Thoracic aorta (tissue), 2 donors: ENCODE measurements around the gene MNAT1. TPM values are rescaled to one million over a fixed set of nuclear protein-coding genes. Genes with fewer than 3 reads are reported as not detected.
"Not testable (repeated sequence)": the region's sequence is repeated elsewhere in the genome, so short reads cannot be mapped to it uniquely, and the experiment has no call there.

Experiments used
- ATAC-seq: fragments of 150-250 bp; one replicate; pipeline ENCODE4 v1.8.0; 2017; ENCODE audit warnings: low read depth; ENCODE audit not compliant: insufficient number of reproducible peaks, low FRiP score
- DNase-seq: peaks from one replicate; pipeline ENCODE4 v3.0.0-alpha.2; 2020; ENCODE audit warnings: low spot score
- H3K27ac ChIP-seq, 2 donors: fragments of 200-600 bp; sonication (generic); 1 replicate in 1 of 2; 2 replicates in 1 of 2; pipeline ENCODE4 v1.5.1; 2016; ENCODE audit warnings: mild to moderate bottlenecking in 2 of 2, moderate library complexity in 2 of 2
- H3K27me3 ChIP-seq: fragments of 200-600 bp; sonication (generic); replicated peaks from 2 replicates; pipeline ENCODE4 v1.6.0; 2016; ENCODE audit warnings: mild to moderate bottlenecking; ENCODE audit not compliant: insufficient read depth
- H3K36me3 ChIP-seq: fragments of 200-600 bp; sonication (generic); one replicate; pipeline ENCODE4 v1.5.1; 2016
- H3K4me1 ChIP-seq, 2 donors: fragments of 200-600 bp; sonication (generic); 1 replicate in 1 of 2; 2 replicates in 1 of 2; pipeline versions ENCODE4 v1.5.1 to v1.6.0; 2016; ENCODE audit warnings: low read depth in 2 of 2, mild to moderate bottlenecking in 1 of 2; ENCODE audit not compliant: control insufficient read depth in 1 of 2
- H3K4me3 ChIP-seq: fragments of 200-600 bp; sonication (generic); 2 replicates; pipeline ENCODE4 v1.5.1; 2016; ENCODE audit warnings: mild to moderate bottlenecking
- H3K9me3 ChIP-seq: fragments of 200-600 bp; sonication (generic); 2 replicates; pipeline ENCODE4 v1.5.1; 2016
- total RNA-seq, 2 donors: library from RNA; depleted of rRNA; stranded (reverse); fragments of >200 nt; gene quantifications; one replicate each; pipeline versions ENCODE4 v1.1.0 to v1.2.3, GENCODE V29; 2016
- TF ChIP-seq, protein P1 (sequence below): fragments of 200-600 bp; sonication (generic); IDR thresholded peaks from one replicate; pipeline ENCODE4 v1.5.1; 2019; ENCODE audit warnings: antibody characterized with exemption

Gene MNAT1
- total RNA-seq, 2 donors from 2014 or later: 32.4 to 52.3 TPM

DNA sequence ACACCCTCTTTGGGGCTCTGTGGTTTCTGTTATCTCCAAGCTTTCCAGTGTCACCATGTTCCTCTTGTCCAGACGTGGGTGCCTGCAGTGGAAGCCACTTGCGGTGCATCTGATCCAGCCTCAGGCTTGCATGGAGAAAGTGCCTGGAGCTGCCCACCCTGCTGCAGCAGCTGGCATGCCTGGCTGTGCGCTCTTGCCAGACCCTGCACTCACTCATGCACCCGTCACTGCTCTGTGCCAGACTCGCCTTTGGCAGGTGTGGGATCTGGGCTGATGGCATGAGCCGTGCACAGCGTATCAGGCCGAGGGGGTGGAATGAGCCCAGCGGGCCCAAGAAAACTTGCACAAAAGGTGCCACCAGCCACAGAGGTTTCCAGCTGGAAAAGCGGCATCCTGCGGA is 105.1 kb downstream of the MNAT1 start:
- no peak for ATAC-seq
- no peaks in the 10 kb centered on the region for H3K4me1 ChIP-seq
- no peak overlapping the region for H3K4me3 ChIP-seq
- H3K36me3 ChIP-seq: no peaks in the 10 kb centered on the region
- TF ChIP-seq, protein P1, sequence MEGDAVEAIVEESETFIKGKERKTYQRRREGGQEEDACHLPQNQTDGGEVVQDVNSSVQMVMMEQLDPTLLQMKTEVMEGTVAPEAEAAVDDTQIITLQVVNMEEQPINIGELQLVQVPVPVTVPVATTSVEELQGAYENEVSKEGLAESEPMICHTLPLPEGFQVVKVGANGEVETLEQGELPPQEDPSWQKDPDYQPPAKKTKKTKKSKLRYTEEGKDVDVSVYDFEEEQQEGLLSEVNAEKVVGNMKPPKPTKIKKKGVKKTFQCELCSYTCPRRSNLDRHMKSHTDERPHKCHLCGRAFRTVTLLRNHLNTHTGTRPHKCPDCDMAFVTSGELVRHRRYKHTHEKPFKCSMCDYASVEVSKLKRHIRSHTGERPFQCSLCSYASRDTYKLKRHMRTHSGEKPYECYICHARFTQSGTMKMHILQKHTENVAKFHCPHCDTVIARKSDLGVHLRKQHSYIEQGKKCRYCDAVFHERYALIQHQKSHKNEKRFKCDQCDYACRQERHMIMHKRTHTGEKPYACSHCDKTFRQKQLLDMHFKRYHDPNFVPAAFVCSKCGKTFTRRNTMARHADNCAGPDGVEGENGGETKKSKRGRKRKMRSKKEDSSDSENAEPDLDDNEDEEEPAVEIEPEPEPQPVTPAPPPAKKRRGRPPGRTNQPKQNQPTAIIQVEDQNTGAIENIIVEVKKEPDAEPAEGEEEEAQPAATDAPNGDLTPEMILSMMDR: no peak
- no peak for DNase-seq
- H3K9me3 ChIP-seq: no peaks in the 10 kb centered on the region
- no peaks in the 10 kb centered on the region for H3K27me3 ChIP-seq
- H3K27ac ChIP-seq: no peak overlapping the region

- Histone ChIP-seq H3K27me3 (no peaks in the 10 kb centered on the region), H3K36me3 (no peaks in the 10 kb centered on the region), H3K4me1 (no peaks in the 10 kb centered on the region), H3K4me3 (no peak overlapping the region), H3K9me3 (no peaks in the 10 kb centered on the region), H3K27ac (no peak overlapping the region)
- no peak for ATAC-seq
- TF ChIP-seq, protein P1: no peak
- DNase-seq: no peak
Measured at GRCh38 chr14:60840313-60840712, 105.8 kb downstream of the MNAT1 start.

DNA sequence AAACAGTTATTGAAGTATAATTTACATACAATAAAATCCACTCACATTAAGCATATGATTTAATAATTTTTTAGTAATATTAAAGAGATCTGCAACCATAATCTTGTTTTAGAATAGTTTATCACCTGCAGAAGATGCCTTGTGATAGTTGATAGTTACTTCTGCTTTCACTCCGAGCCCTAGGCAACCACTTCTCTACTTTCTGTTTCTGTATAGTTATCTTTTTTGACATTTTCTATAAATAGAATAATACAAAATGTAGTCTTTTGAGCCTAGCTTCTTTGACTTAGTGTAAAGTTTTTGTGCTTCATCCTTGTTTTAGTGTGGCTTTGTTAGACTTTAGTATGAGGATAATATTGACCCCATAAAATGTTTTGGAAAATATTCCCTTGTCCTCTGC is 111.0 kb downstream of the MNAT1 start:
- H3K36me3 ChIP-seq: no peaks in the 10 kb centered on the region
- H3K9me3 ChIP-seq: peaks cover 6% of the 10 kb centered on the region
- TF ChIP-seq, protein P1: no peak
- H3K27ac ChIP-seq: no peak overlapping the region
- peaks cover 0 to 7% of the 10 kb centered on the region in 2 donors for H3K4me1 ChIP-seq
- no peak overlapping the region for H3K4me3 ChIP-seq
- ATAC-seq (no peak), DNase-seq (no peak)
- H3K27me3 ChIP-seq: no peaks in the 10 kb centered on the region

DNA sequence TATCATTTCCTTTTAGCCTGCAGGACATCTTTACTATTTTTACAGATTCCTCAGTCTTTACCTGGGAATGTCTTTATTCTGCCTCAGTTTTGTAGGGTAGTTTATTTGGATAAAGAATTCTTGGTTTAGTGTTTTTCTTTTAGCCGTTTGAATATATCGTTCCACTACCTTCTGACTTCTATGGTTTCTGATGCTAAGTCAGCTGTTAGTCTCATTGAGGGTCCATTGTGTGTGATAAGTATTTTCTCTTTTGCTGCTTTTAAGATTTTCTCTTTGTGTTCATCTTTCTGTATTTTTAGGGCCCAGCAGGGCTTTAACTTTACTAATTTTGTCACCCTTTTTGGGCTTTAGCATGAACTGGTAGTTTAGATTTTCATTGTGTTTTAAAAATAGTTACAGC is 113.5 kb downstream of the MNAT1 start:
- H3K4me1 ChIP-seq: peaks cover 0 to 7% of the 10 kb centered on the region in 2 donors
- TF ChIP-seq, protein P1: no peak
- peaks cover 6% of the 10 kb centered on the region for H3K9me3 ChIP-seq
- no peak overlapping the region for H3K27ac ChIP-seq
- no peaks in the 10 kb centered on the region for H3K36me3 ChIP-seq
- no peak overlapping the region for H3K4me3 ChIP-seq
- ATAC-seq: no peak
- no peak for DNase-seq
- no peaks in the 10 kb centered on the region for H3K27me3 ChIP-seq

GRCh38 chr14:60851692-60852091 is 117.1 kb downstream of the MNAT1 start:
- not testable (repeated sequence) for H3K27ac ChIP-seq, H3K9me3 ChIP-seq, H3K36me3 ChIP-seq, H3K4me1 ChIP-seq, DNase-seq, ATAC-seq, H3K27me3 ChIP-seq, H3K4me3 ChIP-seq

- no peaks in the 10 kb centered on the region for H3K36me3 ChIP-seq
- no peak overlapping the region for H3K27ac ChIP-seq
- TF ChIP-seq, protein P1: no peak
- no peak overlapping the region for H3K4me3 ChIP-seq
- no peaks in the 10 kb centered on the region for H3K9me3 ChIP-seq
- no peaks in the 10 kb centered on the region for H3K4me1 ChIP-seq
- no peak for ATAC-seq
- no peak for DNase-seq
- no peaks in the 10 kb centered on the region for H3K27me3 ChIP-seq
Measured at GRCh38 chr14:60856111-60856510, 121.5 kb downstream of the MNAT1 start.
